Posterior cingulate gyrus (tissue), 11 donors: ENCODE results near the gene A3GALT2.
A peak's percentile ranks its signal among the peaks of the same experiment; 100 is the strongest.

ENCODE experiments used
- DNase-seq, 10 donors: peaks; one replicate each; pipeline versions ENCODE4 v3.0.0 to v3.0.0-alpha.2; 2020 to 2021; ENCODE audit warnings: mixed read lengths in 3 of 10
- intact Hi-C: fragments of 100-400 bp; cut with DNase I; formaldehyde crosslinking; loops from one replicate; pipeline ENCODE4 v1.15.1; 2023

The A3GALT2 gene

DNA sequence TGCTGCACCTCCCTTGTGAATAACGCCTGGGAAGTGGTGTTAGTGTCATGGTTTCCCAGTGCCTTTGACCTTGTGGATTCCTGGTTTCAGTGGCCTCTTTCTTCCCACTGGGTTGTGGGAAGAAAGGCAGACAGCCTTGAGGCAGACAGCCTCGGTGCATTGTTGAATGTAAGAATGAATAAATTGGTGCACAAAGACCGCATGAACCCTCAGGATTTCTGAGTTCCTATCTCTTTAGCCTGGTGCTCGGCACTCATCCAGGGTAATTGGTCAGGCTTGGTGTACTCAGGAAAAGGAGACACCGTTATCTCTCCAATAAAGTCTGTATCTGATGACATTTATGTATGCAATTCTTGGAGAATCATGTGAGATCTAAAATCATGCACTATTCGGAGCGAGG is 59.6 kb downstream of the A3GALT2 start:
- DNase-seq: peak in 1 of 10 donors; percentile 22
- intact Hi-C loops: no loop called here

DNA sequence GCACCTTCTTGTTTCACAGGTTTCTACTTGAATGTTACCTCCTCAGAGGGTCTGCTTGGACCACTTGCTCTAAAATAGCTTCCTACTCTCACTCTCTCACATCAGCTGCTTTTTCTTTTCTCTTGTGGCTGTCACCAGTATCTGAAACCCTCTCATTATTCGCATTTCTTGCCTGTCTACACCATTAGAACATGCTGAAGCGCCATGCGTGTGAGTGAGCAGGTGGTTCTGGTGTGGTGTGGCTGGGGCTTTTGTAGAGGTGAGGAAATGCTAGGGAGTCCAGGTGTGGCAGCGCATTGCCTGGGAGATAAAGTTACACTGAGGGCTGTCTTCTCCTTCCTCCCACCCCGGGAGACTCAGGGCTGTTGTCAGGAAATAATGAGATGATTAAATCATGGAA is 60.5 kb downstream of the A3GALT2 start:
- DNase-seq: peak in 1 of 10 donors; percentile 2
- intact Hi-C loops: no loop called here

DNA sequence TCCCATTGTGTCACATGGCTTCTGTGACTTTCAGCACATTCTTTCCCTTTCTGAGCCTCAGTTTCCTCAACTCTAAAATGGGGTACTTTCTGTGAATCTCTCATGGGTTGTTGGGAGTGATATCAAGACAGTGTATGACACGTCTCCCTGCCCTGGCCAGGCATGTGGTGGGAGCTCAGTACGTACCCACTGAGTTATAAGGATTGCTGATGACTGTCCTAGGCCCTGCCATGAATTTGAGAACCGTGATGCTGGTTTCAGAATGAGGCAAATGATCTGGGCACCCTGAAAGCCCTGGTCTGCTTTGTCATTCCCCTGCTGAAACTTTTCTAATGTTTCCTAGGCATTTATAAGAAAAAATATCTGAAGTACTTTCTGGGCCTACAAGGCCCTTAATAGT is 61.0 kb downstream of the A3GALT2 start:
- intact Hi-C loops: loop anchor here (5.0 kb wide), 1 partner anchor 78 kb away; the partner anchor contains the start of gene TRIM62
- peak in 1 of 10 donors; percentile 4 for DNase-seq

GRCh38 chr1:33258788-33259274 is 62.1 kb downstream of the A3GALT2 start:
- intact Hi-C loops: loop anchor here (5.0 kb wide), 1 partner anchor 77 kb away; the partner anchor contains the start of gene TRIM62
- peak in 1 of 10 donors; percentile 0 for DNase-seq

DNA sequence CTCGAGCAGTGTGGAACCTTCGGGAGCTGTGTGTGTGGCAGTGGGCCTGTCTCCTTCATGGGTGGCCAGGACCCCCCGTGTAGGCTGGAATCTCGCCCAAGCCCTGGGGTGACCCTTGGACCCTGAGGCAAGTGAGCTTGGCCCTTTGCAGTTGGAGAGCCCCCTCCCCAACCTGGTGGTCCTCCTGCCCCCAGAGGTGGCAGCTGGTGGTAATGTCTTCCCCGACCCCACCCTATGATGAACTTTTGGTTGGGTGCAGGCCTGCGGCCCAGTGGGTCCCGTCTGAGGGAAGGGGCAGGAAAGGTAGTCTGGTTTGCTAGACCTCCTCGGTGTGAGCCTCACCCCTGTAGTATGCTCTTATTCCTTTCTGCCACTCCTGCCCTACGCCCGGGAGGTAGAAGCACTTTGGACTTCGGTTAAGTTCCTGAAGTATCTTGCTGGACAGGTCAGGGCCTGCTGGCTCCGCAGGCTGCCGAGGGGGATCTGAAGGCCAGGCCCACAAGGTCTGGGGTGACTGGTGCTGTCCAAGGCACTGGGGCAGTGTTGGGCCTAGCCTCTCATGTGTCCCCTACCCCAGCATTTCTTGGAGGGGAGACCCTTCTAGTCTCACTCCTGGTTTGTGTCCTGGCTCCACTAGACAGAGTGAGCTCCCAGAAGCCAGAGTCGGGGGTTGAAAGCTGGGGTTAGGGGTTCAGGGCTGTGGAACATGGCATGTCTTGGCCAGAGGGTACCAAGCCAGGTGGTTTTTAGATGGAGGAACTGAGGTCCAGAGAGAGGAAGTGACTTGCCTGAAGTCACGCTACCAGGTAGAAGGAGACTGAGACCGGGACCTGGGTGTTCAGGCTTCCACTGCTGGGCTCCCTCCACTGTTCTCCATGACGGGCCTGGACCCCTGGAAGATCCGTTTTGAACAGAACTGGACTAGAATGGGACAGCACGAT is 62.9 kb downstream of the A3GALT2 start:
- peak in 1 of 10 donors; percentile 76 for DNase-seq
- intact Hi-C loops: loop anchor here (5.0 kb wide), 1 partner anchor 76 kb away; the partner anchor contains the start of gene TRIM62

DNA sequence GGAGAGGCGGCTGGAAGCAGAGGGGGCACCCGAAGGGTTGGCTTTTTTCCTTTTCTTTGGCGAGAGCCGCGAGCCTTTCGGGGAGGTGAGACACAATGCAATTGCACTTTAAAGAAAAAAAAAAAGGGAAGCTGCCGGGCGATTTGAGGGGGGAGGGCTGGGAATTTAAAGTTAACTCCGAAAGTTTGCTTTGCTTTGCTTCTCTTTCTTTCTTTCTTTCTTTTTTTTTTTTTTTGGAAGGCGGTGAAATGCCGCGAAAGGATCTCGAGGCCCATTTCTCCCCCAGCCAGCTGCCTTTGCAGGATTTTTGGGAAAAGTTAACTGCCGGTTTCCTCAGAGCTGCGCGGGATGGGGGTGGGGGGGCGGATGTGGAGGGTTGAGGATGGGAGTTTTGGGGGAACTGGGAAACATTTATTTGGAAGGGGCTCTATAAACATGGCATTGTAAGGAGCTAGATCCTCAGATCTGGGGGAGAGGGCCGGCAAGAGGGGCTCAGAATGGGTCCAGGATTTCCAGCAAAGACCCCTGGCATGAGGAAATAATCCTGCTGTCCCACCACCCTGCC is 63.6 kb downstream of the A3GALT2 start:
- peak in 2 of 10 donors; percentile 18 to 36 for DNase-seq
- intact Hi-C loops: loop anchor here (5.0 kb wide), 1 partner anchor 75 kb away; the partner anchor contains the start of gene TRIM62
